Stomach (tissue), 9 donors: Measurements from ENCODE around the gene GTPBP10. TPM values are rescaled to one million over a fixed set of nuclear protein-coding genes. Genes with fewer than 3 reads are reported as not detected.

Experiments used
- DNase-seq, 2 donors: peaks; one replicate each; pipeline versions ENCODE4 v3.0.0 to v3.0.0-alpha.2; 2013 to 2019
- H3K27ac ChIP-seq, 5 donors: fragments of 200-600 bp in 4 of 5; sonication (generic) in 4 of 5; one replicate each; pipeline ENCODE4 v1.5.1; 2013 to 2019; ENCODE audit warnings: mild to moderate bottlenecking in 1 of 5, moderate library complexity in 1 of 5
- H3K27me3 ChIP-seq, 3 donors: fragments of 200-600 bp; sonication (generic); one replicate each; pipeline ENCODE4 v1.5.1; 2017 to 2019; ENCODE audit warnings: mixed run types in 1 of 3
- H3K36me3 ChIP-seq, 4 donors: fragments of 200-600 bp; sonication (generic); 1 replicate in 3 of 4; 2 replicates in 1 of 4; pipeline ENCODE4 v1.5.1; 2016 to 2019
- H3K4me1 ChIP-seq, 4 donors: fragments of 200-600 bp; sonication (generic); one replicate each; pipeline ENCODE4 v1.5.1; 2016 to 2019
- H3K4me3 ChIP-seq, 4 donors: fragments of 200-600 bp; sonication (generic) in 3 of 4; one replicate each; pipeline ENCODE4 v1.5.1; 2016 to 2019; ENCODE audit warnings: mild to moderate bottlenecking in 1 of 4
- H3K9me3 ChIP-seq, 4 donors: fragments of 200-600 bp; sonication (generic); one replicate each; pipeline ENCODE4 v1.5.1; 2016 to 2019
- EP300 ChIP-seq: sonication (generic); formaldehyde crosslinking; IDR thresholded peaks from one replicate; pipeline ENCODE4 v1.6.1; 2017; ENCODE audit warnings: antibody characterized with exemption
- POLR2A ChIP-seq, 4 donors: fragments of 450-650 bp; IDR thresholded peaks; one replicate each; pipeline ENCODE4 v1.6.1; 2016; ENCODE audit warnings: antibody characterized with exemption in 4 of 4, control low read depth in 2 of 4, mild to moderate bottlenecking in 1 of 4, moderate library complexity in 1 of 4
- POLR2AphosphoS5 ChIP-seq, 3 donors: sonication (generic); formaldehyde crosslinking; IDR thresholded peaks; one replicate each; pipeline ENCODE4 v1.6.1; 2016; ENCODE audit warnings: antibody characterized with exemption in 3 of 3
- WGBS, 5 donors: extraction: QIAGEN DNeasy Blood & Tissue Kit in 3 of 5; methylation state at CpG; one replicate each; pipeline versions ENCODE4 v1.1.5 to v1.1.7; 2013 to 2018; 5-methylcytosine and 5-hydroxymethylcytosine counted together
- intact Hi-C: fragments of 100-400 bp; cut with DNase I; formaldehyde crosslinking; loops from one replicate; pipeline ENCODE4 v1.15.1; 2023; ENCODE audit warnings: low total_unique reads
- polyA plus RNA-seq, 3 donors: library from polyadenylated mRNA; stranded (reverse); fragments of 200-250 nt; gene quantifications; one replicate each; pipeline ENCODE4 v1.2.3, GENCODE V29; 2013
- total RNA-seq, 5 donors: library from RNA; depleted of rRNA; stranded (reverse); fragments of >200 nt; gene quantifications; one replicate each; pipeline versions ENCODE4 v1.1.0 to v1.2.3, GENCODE V29; 2014 to 2016
- TF ChIP-seq, protein P1 (sequence below), 7 experiments: fragments of 450-650 bp in 4 of 7; fragments of 200-600 bp in 3 of 7; sonication (generic) in 3 of 7; IDR thresholded peaks; one replicate each; pipeline ENCODE4 v1.5.1; 2016 to 2019; ENCODE audit warnings: antibody characterized with exemption in 7 of 7, control low read depth in 2 of 7, mild to moderate bottlenecking in 1 of 7
- donor health status: healthy with polysubstance abuse.
- donor health status: Bipolar disorder and iron deficiency.
- donor health status: healthy.

Gene GTPBP10
- total and polyA plus RNA-seq, 8 donors, result 0.58 to 73.0 (median 9.1) TPM

DNA sequence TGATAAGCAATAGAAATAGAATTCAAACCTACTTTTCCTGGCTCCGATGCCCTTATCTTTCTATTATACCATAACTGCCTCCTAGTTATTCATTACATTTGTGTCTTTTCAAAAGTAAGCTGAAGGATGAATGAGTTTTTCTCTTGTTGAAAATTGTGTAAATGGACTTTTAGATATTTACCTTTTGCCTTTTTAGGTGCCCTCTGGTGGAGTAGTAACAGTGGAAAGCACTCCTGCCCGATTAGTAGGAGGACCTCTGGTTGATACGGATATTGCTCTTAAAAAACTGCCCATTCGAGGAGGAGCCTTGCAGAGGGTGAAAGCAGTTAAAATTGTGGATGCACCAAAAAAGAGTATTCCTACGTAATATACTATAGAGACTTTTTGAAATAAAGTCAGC is 36.6 kb upstream of the GTPBP10 start:
- intact Hi-C loops, result no loop called here
- no peaks in the 10 kb centered on the region for H3K27me3 ChIP-seq
- no peaks in the 10 kb centered on the region for H3K4me1 ChIP-seq
- H3K27ac ChIP-seq, result no peak overlapping the region
- no peak for DNase-seq
- WGBS, 5 donors, result 58 to 74% (median 68%) methylated on average over 5 of the region's 5 CpGs
- TF ChIP-seq, protein P1, sequence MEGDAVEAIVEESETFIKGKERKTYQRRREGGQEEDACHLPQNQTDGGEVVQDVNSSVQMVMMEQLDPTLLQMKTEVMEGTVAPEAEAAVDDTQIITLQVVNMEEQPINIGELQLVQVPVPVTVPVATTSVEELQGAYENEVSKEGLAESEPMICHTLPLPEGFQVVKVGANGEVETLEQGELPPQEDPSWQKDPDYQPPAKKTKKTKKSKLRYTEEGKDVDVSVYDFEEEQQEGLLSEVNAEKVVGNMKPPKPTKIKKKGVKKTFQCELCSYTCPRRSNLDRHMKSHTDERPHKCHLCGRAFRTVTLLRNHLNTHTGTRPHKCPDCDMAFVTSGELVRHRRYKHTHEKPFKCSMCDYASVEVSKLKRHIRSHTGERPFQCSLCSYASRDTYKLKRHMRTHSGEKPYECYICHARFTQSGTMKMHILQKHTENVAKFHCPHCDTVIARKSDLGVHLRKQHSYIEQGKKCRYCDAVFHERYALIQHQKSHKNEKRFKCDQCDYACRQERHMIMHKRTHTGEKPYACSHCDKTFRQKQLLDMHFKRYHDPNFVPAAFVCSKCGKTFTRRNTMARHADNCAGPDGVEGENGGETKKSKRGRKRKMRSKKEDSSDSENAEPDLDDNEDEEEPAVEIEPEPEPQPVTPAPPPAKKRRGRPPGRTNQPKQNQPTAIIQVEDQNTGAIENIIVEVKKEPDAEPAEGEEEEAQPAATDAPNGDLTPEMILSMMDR (IDR thresholded peaks at IDR 0.05), result no peak
- no peak for TF ChIP-seq POLR2A (IDR thresholded peaks at IDR 0.05)
- no peak for TF ChIP-seq EP300
- H3K4me3 ChIP-seq, result no peak overlapping the region
- H3K36me3 ChIP-seq, result peaks cover 0 to 37% (median 13%) of the 10 kb centered on the region in 4 donors
- no peaks in the 10 kb centered on the region for H3K9me3 ChIP-seq

DNA sequence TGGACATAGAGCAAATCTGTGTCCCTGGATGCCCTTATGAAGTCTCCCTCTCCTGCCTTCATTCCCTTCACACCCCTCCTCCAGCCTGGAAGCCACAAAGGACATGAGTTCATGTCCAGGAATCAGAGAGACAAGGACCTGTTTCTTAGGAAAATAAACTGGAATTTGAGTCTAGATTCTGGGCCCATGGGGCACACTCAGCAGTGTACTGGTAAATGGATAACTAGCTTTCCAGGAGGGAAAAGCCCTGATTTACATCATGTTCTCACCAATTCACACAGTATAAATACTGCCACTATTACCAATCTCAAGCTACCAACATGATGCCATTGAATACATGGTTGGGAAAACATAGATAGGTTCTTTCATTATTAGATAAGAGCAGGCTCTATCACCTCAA is 35.3 kb upstream of the GTPBP10 start:
- no peaks in the 10 kb centered on the region for H3K27me3 ChIP-seq
- no peaks in the 10 kb centered on the region for H3K4me1 ChIP-seq
- intact Hi-C loops, result no loop called here
- H3K36me3 ChIP-seq, result peaks cover 0 to 37% (median 12%) of the 10 kb centered on the region in 4 donors
- TF ChIP-seq POLR2AphosphoS5 (IDR thresholded peaks at IDR 0.05) (no peak), POLR2A (IDR thresholded peaks at IDR 0.05) (no peak), EP300 (no peak)
- TF ChIP-seq, protein P1 (IDR thresholded peaks at IDR 0.05), result no peak
- DNase-seq, result no peak
- no peak overlapping the region for H3K27ac ChIP-seq
- H3K9me3 ChIP-seq, result no peaks in the 10 kb centered on the region
- H3K4me3 ChIP-seq, result no peak overlapping the region

DNA sequence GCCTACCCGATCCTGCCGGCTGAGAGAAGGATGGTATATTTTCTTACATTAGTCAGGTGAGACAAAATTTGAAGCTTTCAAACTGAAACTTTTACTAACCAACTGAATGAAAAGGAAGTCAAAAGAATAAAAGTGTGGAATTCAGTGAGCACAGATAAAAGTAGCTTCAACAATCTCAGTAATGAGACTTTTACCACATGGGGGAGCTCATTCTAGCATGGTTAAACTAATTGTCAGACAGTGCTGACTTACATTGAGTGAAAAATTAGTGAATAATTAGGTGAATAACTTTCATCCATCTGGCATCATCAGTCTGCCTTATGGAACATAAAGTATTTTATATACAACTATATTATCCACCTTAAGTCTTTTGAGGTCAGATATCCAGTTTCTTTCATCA is 33.8 kb upstream of the GTPBP10 start:
- TF ChIP-seq, protein P1 (IDR thresholded peaks at IDR 0.05), result peak in 1 of 7 experiments; percentile 6
- no peak for TF ChIP-seq POLR2A (IDR thresholded peaks at IDR 0.05)
- WGBS, 5 donors, result 87 to 95% (median 93%) methylated on average over 2 of the region's 2 CpGs
- peak in 1 of 2 donors; percentile 6 for DNase-seq
- no peak overlapping the region for H3K4me3 ChIP-seq
- no peak overlapping the region for H3K27ac ChIP-seq
- intact Hi-C loops, result no loop called here
- H3K36me3 ChIP-seq, result peaks cover 0 to 30% (median 6%) of the 10 kb centered on the region in 4 donors
- H3K4me1 ChIP-seq, result no peaks in the 10 kb centered on the region
- no peaks in the 10 kb centered on the region for H3K9me3 ChIP-seq
- no peaks in the 10 kb centered on the region for H3K27me3 ChIP-seq

DNA sequence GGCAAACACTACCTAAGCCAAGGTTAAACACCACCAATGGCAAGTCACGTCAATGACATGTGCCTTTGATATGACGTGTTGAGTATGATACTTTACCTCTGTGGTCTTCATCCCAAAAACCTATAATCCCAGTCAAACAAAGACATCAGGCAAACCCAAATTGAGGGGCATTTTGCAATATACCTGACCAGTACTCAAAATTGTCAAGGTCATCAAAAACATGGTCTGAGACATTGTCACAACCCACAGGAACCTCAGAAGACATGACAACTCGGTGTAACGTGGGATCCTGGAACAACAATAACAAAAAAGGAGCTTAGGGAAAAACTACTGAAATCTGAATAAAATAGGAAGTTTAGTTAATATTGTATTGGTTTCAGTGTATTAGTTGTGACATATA is 32.6 kb upstream of the GTPBP10 start:
- WGBS, 5 donors, result 67 to 73% (median 70%) methylated on average over 4 of the region's 4 CpGs
- Histone ChIP-seq H3K27ac (no peak overlapping the region), H3K9me3 (no peaks in the 10 kb centered on the region), H3K36me3 (peaks cover 0 to 22% (median 3%) of the 10 kb centered on the region in 4 donors), H3K4me3 (no peak overlapping the region), H3K4me1 (no peaks in the 10 kb centered on the region), H3K27me3 (peaks cover 0 to 3% (median 0%) of the 10 kb centered on the region in 3 donors)
- TF ChIP-seq POLR2A (IDR thresholded peaks at IDR 0.05) (no peak), POLR2AphosphoS5 (IDR thresholded peaks at IDR 0.05) (no peak), EP300 (no peak)
- TF ChIP-seq, protein P1 (IDR thresholded peaks at IDR 0.05), result no peak
- intact Hi-C loops, result no loop called here
- no peak for DNase-seq
